ENCODE results near the gene RPS6KL1. TPM values are rescaled to one million over a fixed set of nuclear protein-coding genes. Genes with fewer than 3 reads are reported as not detected.
A peak's percentile ranks its signal among the peaks of the same experiment; 100 is the strongest.

The RPS6KL1 gene
- total RNA-seq, 1 donor from 2014 or later, result 12.1 TPM

- TF ChIP-seq, protein P1, sequence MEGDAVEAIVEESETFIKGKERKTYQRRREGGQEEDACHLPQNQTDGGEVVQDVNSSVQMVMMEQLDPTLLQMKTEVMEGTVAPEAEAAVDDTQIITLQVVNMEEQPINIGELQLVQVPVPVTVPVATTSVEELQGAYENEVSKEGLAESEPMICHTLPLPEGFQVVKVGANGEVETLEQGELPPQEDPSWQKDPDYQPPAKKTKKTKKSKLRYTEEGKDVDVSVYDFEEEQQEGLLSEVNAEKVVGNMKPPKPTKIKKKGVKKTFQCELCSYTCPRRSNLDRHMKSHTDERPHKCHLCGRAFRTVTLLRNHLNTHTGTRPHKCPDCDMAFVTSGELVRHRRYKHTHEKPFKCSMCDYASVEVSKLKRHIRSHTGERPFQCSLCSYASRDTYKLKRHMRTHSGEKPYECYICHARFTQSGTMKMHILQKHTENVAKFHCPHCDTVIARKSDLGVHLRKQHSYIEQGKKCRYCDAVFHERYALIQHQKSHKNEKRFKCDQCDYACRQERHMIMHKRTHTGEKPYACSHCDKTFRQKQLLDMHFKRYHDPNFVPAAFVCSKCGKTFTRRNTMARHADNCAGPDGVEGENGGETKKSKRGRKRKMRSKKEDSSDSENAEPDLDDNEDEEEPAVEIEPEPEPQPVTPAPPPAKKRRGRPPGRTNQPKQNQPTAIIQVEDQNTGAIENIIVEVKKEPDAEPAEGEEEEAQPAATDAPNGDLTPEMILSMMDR (IDR thresholded peaks at IDR 0.05), result no peak
- H3K27ac ChIP-seq, result no peak overlapping the region
- no peaks in the 10 kb centered on the region for H3K9me3 ChIP-seq
- no peak overlapping the region for H3K4me3 ChIP-seq
- H3K4me1 ChIP-seq, result peaks cover 0 to 28% of the 10 kb centered on the region in 2 donors
- DNase-seq (ENCODE audit: low spot score in 2 of 2), result no peak
- H3K36me3 ChIP-seq, result peaks cover 33 to 51% of the 10 kb centered on the region in 2 donors
- intact Hi-C loops (cut with DNase I), result loop anchor here (10.0 kb wide), 1 partner anchor 274 kb away; the partner anchor contains the start of gene LTBP2
- H3K27me3 ChIP-seq, result no peaks in the 10 kb centered on the region
Observed at GRCh38 chr14:74888164-74889158, 34.6 kb downstream of the RPS6KL1 start.

GRCh38 chr14:74886001-74886400, 37.1 kb downstream of the RPS6KL1 start:
- intact Hi-C loops (cut with DNase I), result loop anchor here (10.0 kb wide), 1 partner anchor 271 kb away; the partner anchor contains the start of gene LTBP2
- Histone ChIP-seq H3K27ac (peak overlapping the region; percentile 22 to 41), H3K36me3 (peaks cover 10 to 26% of the 10 kb centered on the region in 2 donors), H3K9me3 (no peaks in the 10 kb centered on the region), H3K4me3 (no peak overlapping the region), H3K4me1 (peaks cover 3 to 40% of the 10 kb centered on the region in 2 donors), H3K27me3 (no peaks in the 10 kb centered on the region)
- DNase-seq (ENCODE audit: low spot score in 2 of 2), result no peak
- TF ChIP-seq, protein P1 (IDR thresholded peaks at IDR 0.05), result no peak

DNA sequence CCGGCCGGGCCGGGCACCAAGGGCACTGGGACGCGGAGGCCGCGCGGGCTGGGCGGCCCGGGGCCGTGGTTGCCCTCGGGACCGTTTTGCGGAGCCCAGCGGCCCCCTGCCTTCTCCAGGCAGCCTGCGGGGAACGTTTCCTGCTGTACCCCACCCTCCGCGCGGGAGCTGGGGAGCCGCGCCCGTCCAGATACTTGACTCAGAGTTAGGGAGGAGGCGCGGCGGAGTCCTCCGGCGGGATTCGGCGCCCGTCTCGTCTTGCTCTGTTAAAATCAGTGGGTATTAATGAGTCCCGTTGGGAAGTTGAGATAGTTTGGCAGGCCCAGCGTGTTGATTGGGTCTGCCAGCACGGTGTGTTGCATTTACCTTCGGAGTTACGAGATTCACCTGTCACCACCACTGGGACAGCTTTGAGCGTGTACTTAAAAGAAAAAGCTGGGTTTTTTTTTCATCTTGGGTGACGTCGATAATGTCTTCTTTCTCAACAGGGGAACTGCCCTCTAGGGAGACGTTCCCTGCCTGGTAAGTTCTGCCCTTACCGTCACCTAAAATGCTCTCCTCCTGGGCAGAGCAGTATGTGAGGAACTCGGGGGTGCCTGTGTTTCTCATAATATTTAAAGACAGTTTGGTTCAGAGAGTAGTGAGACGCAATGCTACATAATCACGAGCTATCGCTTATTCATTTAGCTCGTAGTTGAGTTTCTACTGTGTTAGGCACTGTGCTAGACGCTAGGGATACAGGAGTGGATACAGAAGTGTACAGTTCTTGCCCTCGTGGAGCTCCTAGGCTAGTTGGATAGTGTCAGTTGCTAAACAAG, 40.7 kb downstream of the RPS6KL1 start:
- DNase-seq (ENCODE audit: low spot score in 2 of 2), result peak in 1 of 2 donors; percentile 77

GRCh38 chr14:74881431-74882102, 41.5 kb downstream of the RPS6KL1 start, which contains the start of gene DLST:
Gene DLST (plus strand): TSS chr14:74881916. CDS start chr14:74881954, 38 bp downstream.
- Histone ChIP-seq H3K9me3 (no peaks in the 10 kb centered on the region), H3K36me3 (peaks cover 0 to 5% of the 10 kb centered on the region in 2 donors), H3K4me3 (peak within 1 kb of the TSS; percentile 87 to 95), H3K27me3 (no peaks in the 10 kb centered on the region), H3K27ac (peak within 1 kb of the TSS; percentile 86 to 97), H3K4me1 (peaks cover 3 to 35% of the 10 kb centered on the region in 2 donors)
- intact Hi-C loops (cut with DNase I), result loop anchor here (10.0 kb wide), 1 partner anchor 267 kb away; the partner anchor contains the start of gene LTBP2
- TF ChIP-seq, protein P1 (IDR thresholded peaks at IDR 0.05), result no peak
- peak; percentile 29 to 90 for DNase-seq (ENCODE audit: low spot score in 2 of 2)

More for the DNA sequence above, 40.7 kb downstream of the RPS6KL1 start:
- peaks cover 3 to 41% of the 10 kb centered on the region in 2 donors for H3K4me1 ChIP-seq
- peak overlapping the region; percentile 87 to 95 for H3K4me3 ChIP-seq
- H3K36me3 ChIP-seq, result peaks cover 0 to 9% of the 10 kb centered on the region in 2 donors
- TF ChIP-seq, protein P1 (IDR thresholded peaks at IDR 0.05), result peak in 1 of 3 experiments; percentile 18
- H3K9me3 ChIP-seq, result no peaks in the 10 kb centered on the region
- H3K27me3 ChIP-seq, result no peaks in the 10 kb centered on the region
- intact Hi-C loops (cut with DNase I), result loop anchor here (10.0 kb wide), 1 partner anchor 268 kb away; the partner anchor contains the start of gene LTBP2
- H3K27ac ChIP-seq, result peak overlapping the region; percentile 86 to 97

Measured in ascending aorta (tissue), 2 donors.